MM.1S (cell line): ENCODE data around the gene GRPEL1.

Source experiments
- CTCF ChIP-seq: fragments of 300-600 bp; sonication (generic); IDR thresholded peaks from 2 replicates; pipeline ENCODE4 v1.5.1; 2016; ENCODE audit warnings: antibody characterized with exemption, low read length, mixed read lengths
- EZH2 ChIP-seq: fragments of 300-600 bp; sonication (generic); optimal IDR thresholded peaks from 2 replicates; pipeline ENCODE3; 2017; ENCODE audit warnings: low read depth, mild to moderate bottlenecking, antibody characterized with exemption, low read length, mixed read lengths
- EZH2phosphoT487 ChIP-seq: fragments of 300-600 bp; sonication (generic); IDR thresholded peaks from 2 replicates; pipeline ENCODE4 v1.6.1; 2018; ENCODE audit warnings: antibody characterized with exemption, low read length

GRCh38 chr4:7105276-7105675, 37.4 kb upstream of the GRPEL1 start:
- no peak for TF ChIP-seq EZH2phosphoT487
- no peak for TF ChIP-seq CTCF
- TF ChIP-seq EZH2, result no peak
